PC-9 (cell line): ENCODE data around the gene CDC42BPB. TPM values are rescaled to one million over a fixed set of nuclear protein-coding genes. Genes with fewer than 3 reads are reported as not detected.

ENCODE experiments used
- BruUV-seq: library from RNA; stranded (reverse); fragments of 400-500 nt; replicated peaks from 2 replicates; lab custom pipeline; 2021; lab: Mats Ljungman, UMichigan
- CTCF ChIA-PET: fragments of 300-600 bp; sonication (Branson Sonifier 250); formaldehyde crosslinking; loops from one replicate; lab custom pipeline; 2022; ENCODE audit warnings: antibody characterized with exemption; lab: Charles Lee
- POLR2A ChIA-PET: fragments of 300-600 bp; sonication (Branson Sonifier 250); formaldehyde crosslinking; loops from one replicate; lab custom pipeline; 2022; ENCODE audit warnings: antibody characterized with exemption; ENCODE audit not compliant: unreplicated experiment; lab: Charles Lee
- DNase-seq, 2 experiments: peaks; one replicate each; pipeline versions ENCODE4 v3.0.0 to v3.0.0-alpha.2; 2015 to 2022; ENCODE audit warnings: mixed read lengths in 1 of 2
- H2AFZ ChIP-seq: fragments of 200-600 bp; sonication (generic); 2 replicates; pipeline ENCODE4 v1.8.1; 2017; ENCODE audit warnings: antibody characterized with exemption
- H3F3A ChIP-seq: fragments of 200-600 bp; sonication (generic); 2 replicates; pipeline ENCODE4 v1.8.1; 2017; ENCODE audit warnings: antibody characterized with exemption, mild to moderate bottlenecking, low read depth; ENCODE audit not compliant: insufficient read depth
- H3K27ac ChIP-seq: fragments of 200-600 bp; sonication (generic); 2 replicates; pipeline ENCODE4 v1.6.1; 2016; ENCODE audit warnings: mixed run types
- H3K27me3 ChIP-seq: fragments of 200-600 bp; sonication (generic); 2 replicates; pipeline ENCODE4 v1.6.1; 2016; ENCODE audit warnings: low read depth, mixed run types; ENCODE audit not compliant: insufficient read depth
- H3K36me3 ChIP-seq: fragments of 200-600 bp; sonication (generic); 2 replicates; pipeline ENCODE4 v1.6.1; 2016; ENCODE audit warnings: low read depth, mixed run types
- H3K4me1 ChIP-seq: fragments of 200-600 bp; sonication (generic); replicated peaks from 2 replicates; pipeline ENCODE4 v1.6.1; 2016; ENCODE audit warnings: mixed run types; ENCODE audit not compliant: insufficient read depth
- H3K4me2 ChIP-seq: fragments of 200-600 bp; sonication (generic); 2 replicates; pipeline ENCODE4 v1.6.1; 2017; ENCODE audit warnings: mixed run types
- H3K4me3 ChIP-seq: fragments of 200-600 bp; sonication (generic); 2 replicates; pipeline ENCODE4 v1.6.1; 2016; ENCODE audit warnings: mixed run types
- H3K79me2 ChIP-seq: fragments of 200-600 bp; sonication (generic); 2 replicates; pipeline ENCODE4 v1.6.1; 2017; ENCODE audit warnings: low read depth, mixed run types
- H3K9me2 ChIP-seq: fragments of 200-600 bp; sonication (generic); 2 replicates; pipeline ENCODE4 v1.8.1; 2017; ENCODE audit warnings: mild to moderate bottlenecking; ENCODE audit not compliant: insufficient read depth
- H3K9me3 ChIP-seq: fragments of 200-600 bp; sonication (generic); 2 replicates; pipeline ENCODE4 v1.8.1; 2016; ENCODE audit warnings: low read depth; ENCODE audit not compliant: insufficient read depth
- H4K20me1 ChIP-seq: fragments of 200-600 bp; sonication (generic); 2 replicates; pipeline ENCODE4 v1.8.1; 2017; ENCODE audit not compliant: insufficient read depth
- CTCF ChIP-seq: fragments of 200-600 bp; sonication (generic); conservative IDR thresholded peaks from 2 replicates; pipeline ENCODE4 v1.6.1; 2017; ENCODE audit warnings: mixed run types, antibody characterized with exemption, mild to moderate bottlenecking, moderate library complexity
- EZH2 ChIP-seq: fragments of 200-600 bp; sonication (generic); IDR thresholded peaks from 2 replicates; pipeline ENCODE4 v1.8.0; 2017; ENCODE audit warnings: antibody characterized with exemption, low read depth
- intact Hi-C: fragments of 100-400 bp; cut with micrococcal nuclease; formaldehyde crosslinking; loops from one replicate; pipeline ENCODE4 v1.10.0; 2022; ENCODE audit not compliant: unreplicated experiment
- total RNA-seq: library from RNA; stranded (reverse); gene quantifications from 2 replicates; pipeline ENCODE4 v1.2.3, GENCODE V29; 2021

The CDC42BPB gene
- total RNA-seq, 1 experiment from 2014 or later: 203 TPM

- H3K4me2 ChIP-seq: no peak overlapping the region
- BruUV-seq: no TSS peak
- H3K27ac ChIP-seq: no peak overlapping the region
- POLR2A ChIA-PET: interaction anchor here (0.6 to 0.7 kb wide), 2 partner anchors 128 to 164 kb away, joined by 4 read pairs; no protein-coding TSS in a partner anchor
- no peaks in the 10 kb centered on the region for H3K4me1 ChIP-seq
- TF ChIP-seq CTCF (no peak), EZH2 (no peak)
- H3K27me3 ChIP-seq: no peaks in the 10 kb centered on the region
- no peaks in the 10 kb centered on the region for H3K79me2 ChIP-seq
- H3K9me2 ChIP-seq: no peaks in the 10 kb centered on the region
- peaks cover 23% of the 10 kb centered on the region for H3K36me3 ChIP-seq
- no peak overlapping the region for H3K4me3 ChIP-seq
- no peak for DNase-seq
- no peaks in the 10 kb centered on the region for H3K9me3 ChIP-seq
- H2AFZ ChIP-seq: no peak overlapping the region
- peaks cover 18% of the 10 kb centered on the region; the same call in 1 of the 2 replicates for H4K20me1 ChIP-seq
- intact Hi-C loops: no loop called here
- CTCF ChIA-PET: no interaction called here
- H3F3A ChIP-seq: peaks cover 18% of the 10 kb centered on the region
These were observed 117.4 kb downstream of the CDC42BPB start for GRCh38 chr14:102939820-102940561.

- H4K20me1 ChIP-seq: peaks cover 18% of the 10 kb centered on the region
- no peak overlapping the region for H2AFZ ChIP-seq
- no TSS peak for BruUV-seq
- H3K4me2 ChIP-seq: no peak overlapping the region
- no peaks in the 10 kb centered on the region for H3K4me1 ChIP-seq
- no peaks in the 10 kb centered on the region for H3K9me2 ChIP-seq
- H3K36me3 ChIP-seq: peaks cover 23% of the 10 kb centered on the region
- TF ChIP-seq EZH2 (no peak), CTCF (no peak)
- H3K79me2 ChIP-seq: no peaks in the 10 kb centered on the region
- no peak overlapping the region for H3K4me3 ChIP-seq
- no peak overlapping the region for H3K27ac ChIP-seq
- H3K27me3 ChIP-seq: no peaks in the 10 kb centered on the region
- peaks cover 24% of the 10 kb centered on the region for H3F3A ChIP-seq
- H3K9me3 ChIP-seq: no peaks in the 10 kb centered on the region
- POLR2A ChIA-PET: interaction anchor here (0.6 kb wide), 2 partner anchors 12 to 129 kb away, joined by 4 to 8 read pairs; no protein-coding TSS in a partner anchor
- intact Hi-C loops: no loop called here
- CTCF ChIA-PET: no interaction called here
- no peak for DNase-seq
These were observed 118.0 kb downstream of the CDC42BPB start for GRCh38 chr14:102939329-102939728.

GRCh38 chr14:102938191-102938590, 119.2 kb downstream of the CDC42BPB start:
- no peaks in the 10 kb centered on the region for H3K9me3 ChIP-seq
- H4K20me1 ChIP-seq: peaks cover 18% of the 10 kb centered on the region
- H3K36me3 ChIP-seq: peaks cover 17% of the 10 kb centered on the region
- no peak overlapping the region for H3K4me2 ChIP-seq
- no peaks in the 10 kb centered on the region for H3K79me2 ChIP-seq
- H3K4me1 ChIP-seq: no peaks in the 10 kb centered on the region
- ChIA-PET CTCF (no interaction called here), POLR2A (no interaction called here)
- no peak overlapping the region for H2AFZ ChIP-seq
- no peaks in the 10 kb centered on the region for H3K27me3 ChIP-seq
- intact Hi-C loops: no loop called here
- TF ChIP-seq EZH2 (no peak), CTCF (no peak)
- no peaks in the 10 kb centered on the region for H3K9me2 ChIP-seq
- BruUV-seq: no TSS peak
- peaks cover 35% of the 10 kb centered on the region for H3F3A ChIP-seq
- DNase-seq: no peak
- H3K4me3 ChIP-seq: no peak overlapping the region
- H3K27ac ChIP-seq: no peak overlapping the region
